Astrocyte of the cerebellum (primary cell): Measurements from ENCODE around the gene TBC1D8.

Source experiments
- DNase-seq: peaks from one replicate; pipeline ENCODE4 v3.0.0-alpha.2; 2011; ENCODE audit warnings: low read depth
- H3K4me3 ChIP-seq: 2 replicates; pipeline ENCODE4 v1.5.1; 2011; ENCODE audit warnings: mild to moderate bottlenecking, low read depth, low read length, moderate library complexity
- CTCF ChIP-seq: IDR thresholded peaks from 2 replicates; pipeline ENCODE4 v1.5.1; 2012; ENCODE audit warnings: low read length, low read depth, moderate library complexity, mild to moderate bottlenecking; ENCODE audit errors: missing control alignments
- in situ Hi-C: cut with HindIII; loops from 2 replicates; pipeline ENCODE4 v1.10.0; 2017; ENCODE audit warnings: low sequenced_read_pairs

The TBC1D8 gene

GRCh38 chr2:101120124-101120996 is 30.8 kb downstream of the TBC1D8 start:
- in situ Hi-C loops = no loop called here
- H3K4me3 ChIP-seq = no peak overlapping the region
- DNase-seq = no peak
- TF ChIP-seq CTCF = no peak

GRCh38 chr2:101119431-101119830 is 31.8 kb downstream of the TBC1D8 start:
- in situ Hi-C loops = no loop called here
- DNase-seq = peak; percentile 41
- TF ChIP-seq CTCF = no peak
- no peak overlapping the region for H3K4me3 ChIP-seq

- no peak overlapping the region for H3K4me3 ChIP-seq
- in situ Hi-C loops = no loop called here
- no peak for TF ChIP-seq CTCF
- no peak for DNase-seq
Observed at GRCh38 chr2:101116841-101117552, 34.2 kb downstream of the TBC1D8 start.

GRCh38 chr2:101116348-101116747 is 34.8 kb downstream of the TBC1D8 start:
- H3K4me3 ChIP-seq = no peak overlapping the region
- DNase-seq = no peak
- no peak for TF ChIP-seq CTCF
- in situ Hi-C loops = no loop called here

- no peak for TF ChIP-seq CTCF
- H3K4me3 ChIP-seq = no peak overlapping the region
- in situ Hi-C loops = no loop called here
- DNase-seq = no peak
Observed at GRCh38 chr2:101115664-101116063, 35.5 kb downstream of the TBC1D8 start.

- in situ Hi-C loops = no loop called here
- no peak overlapping the region for H3K4me3 ChIP-seq
- TF ChIP-seq CTCF = no peak
- no peak for DNase-seq
Observed at GRCh38 chr2:101114815-101115214, 36.4 kb downstream of the TBC1D8 start.
